Stimulated activated CD8-positive, alpha-beta memory T cell treated with anti-CD3 and anti-CD28 coated beads, Interleukin-4, amount 100 ng/mL, for 24 hours (primary cell): ENCODE data around the gene PRX.
"Not testable (repeated sequence)": the region's sequence is repeated elsewhere in the genome, so short reads cannot be mapped to it uniquely, and the experiment has no call there.

ENCODE experiments used
- DNase-seq: peaks from one replicate; pipeline ENCODE4 v3.0.0-alpha.2; 2020; ENCODE audit warnings: low read depth

PRX gene

DNA sequence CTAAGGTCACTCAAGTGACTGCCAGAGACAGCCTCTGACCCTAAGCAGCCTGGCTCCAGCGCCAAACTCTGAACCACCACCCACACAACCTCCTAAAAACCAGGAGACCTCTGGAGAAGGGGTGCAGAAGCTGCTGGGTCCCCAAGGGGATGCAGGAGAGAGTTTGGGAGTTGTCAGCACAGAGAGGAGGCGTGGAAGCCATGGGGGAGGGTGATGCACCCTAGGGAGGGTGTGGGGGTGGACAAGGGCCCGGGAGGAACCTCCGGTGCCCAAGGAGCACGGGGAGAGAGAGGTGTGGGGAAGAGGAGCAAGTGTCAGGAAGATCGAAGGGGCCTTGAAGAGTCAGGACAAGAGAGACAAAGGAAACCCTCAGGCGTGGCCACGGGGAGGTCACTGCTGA lies 21.1 kb downstream of the PRX start:
- no peak for DNase-seq

DNA sequence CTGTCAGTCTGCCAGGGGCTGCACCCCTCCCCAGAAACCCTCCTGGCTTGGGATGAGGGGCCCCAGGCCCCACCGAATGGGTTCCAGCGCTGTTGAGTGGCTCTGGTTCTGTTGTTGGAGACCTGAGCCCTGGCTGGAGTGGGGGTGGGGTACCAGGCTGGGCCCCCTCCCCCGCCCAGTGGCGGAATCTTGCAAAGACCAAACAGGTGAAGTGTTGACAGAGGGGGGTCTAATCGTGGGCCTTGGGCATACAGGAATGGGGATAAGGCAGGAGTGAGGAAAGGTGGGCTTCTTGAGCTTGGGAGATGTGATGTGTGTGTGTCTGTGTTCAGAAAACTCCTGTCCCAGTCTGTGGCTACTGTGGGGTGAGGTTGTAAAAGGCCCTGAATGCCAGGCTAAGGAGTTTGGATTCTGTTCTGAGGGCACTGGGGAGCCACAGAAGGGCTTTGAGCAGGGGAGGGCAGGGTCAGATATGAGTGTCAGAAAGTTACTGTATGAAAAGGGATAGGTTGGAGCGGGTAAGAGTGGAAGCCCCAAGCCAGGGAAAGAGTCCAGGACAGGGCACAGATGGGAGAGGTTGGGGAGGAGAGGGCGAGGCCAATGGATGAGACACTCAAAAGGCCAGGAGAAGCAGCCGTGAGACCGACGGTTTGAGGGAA lies 23.0 kb downstream of the PRX start, which contains the start of gene HIPK4:
TSS of gene HIPK4 (minus strand) at position 98 of the 659 bp plus-strand sequence. CDS start 279 bp downstream, outside the sequence.
- no peak for DNase-seq

DNA sequence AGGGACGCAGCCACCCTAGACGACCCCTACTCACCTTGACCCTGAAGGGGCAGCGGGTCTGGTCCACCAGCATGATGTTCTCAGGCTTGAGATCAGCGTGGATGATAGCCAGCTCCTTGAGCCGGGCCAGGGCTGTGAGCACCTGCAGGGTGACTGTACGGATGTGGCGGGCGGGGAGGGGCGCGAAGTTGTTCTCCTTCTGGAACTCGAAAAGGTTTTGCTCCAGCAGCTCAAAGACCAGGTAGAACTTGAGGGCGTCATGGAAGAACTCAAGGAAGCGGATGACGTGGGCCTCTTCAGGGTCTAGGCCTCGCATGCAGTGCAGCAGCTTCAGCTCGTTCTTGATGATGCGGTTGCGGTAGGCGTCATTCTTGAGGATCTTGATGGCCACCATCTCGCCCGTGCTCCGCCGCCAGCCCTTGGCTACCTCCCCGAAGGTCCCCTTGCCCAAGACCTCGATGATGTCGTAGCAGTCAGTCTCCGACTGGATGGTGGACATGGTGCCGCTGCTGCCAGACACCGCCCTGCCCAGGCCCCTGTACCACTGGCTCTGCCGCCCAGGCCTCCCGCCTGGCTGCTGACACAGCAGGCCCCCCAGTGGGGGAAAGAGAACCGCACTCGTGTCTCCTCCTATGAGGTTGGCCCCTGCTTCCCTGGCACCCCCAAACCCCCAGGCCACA lies 23.6 kb downstream of the PRX start:
- no peak for DNase-seq

DNA sequence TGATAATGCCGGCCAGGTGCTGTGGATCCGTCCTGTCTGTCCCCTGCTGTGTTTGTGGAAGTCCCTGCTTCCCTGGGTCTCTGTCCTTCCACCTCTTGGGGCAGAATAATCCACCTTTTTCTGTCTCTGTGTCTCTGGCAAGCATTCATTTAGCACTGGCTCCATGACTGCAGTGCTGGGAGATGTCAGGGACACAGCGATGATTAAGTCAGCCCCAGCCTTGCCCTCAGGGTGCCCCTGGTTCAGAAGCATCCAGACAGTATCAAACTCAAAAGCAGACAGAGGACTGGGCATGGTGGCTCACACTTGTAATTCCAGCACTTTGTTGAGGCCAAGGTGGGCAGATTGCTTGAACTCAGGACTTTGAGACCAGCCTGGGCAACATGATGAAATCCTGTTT lies 24.7 kb downstream of the PRX start:
- no peak for DNase-seq

DNA sequence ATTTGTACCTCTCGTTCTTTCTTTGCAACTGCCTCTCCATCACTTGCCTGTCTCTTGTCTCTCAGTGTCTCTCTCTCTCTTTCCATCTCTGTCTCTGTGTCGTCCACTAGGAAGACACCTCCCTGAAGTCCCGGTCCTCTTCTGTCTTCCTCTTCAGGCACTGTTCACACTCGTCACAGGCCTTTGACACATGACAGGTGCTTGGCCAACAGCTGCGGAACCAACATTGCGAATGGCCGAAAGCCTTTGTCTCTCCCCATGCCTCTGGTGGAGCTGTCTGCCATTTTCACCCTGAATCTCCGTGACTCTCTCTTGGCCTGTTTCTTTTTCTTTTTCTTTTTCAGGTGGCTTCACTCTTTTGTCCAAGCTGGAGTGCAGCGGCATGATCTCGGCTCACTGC lies 26.0 kb downstream of the PRX start:
- DNase-seq: no peak

DNA sequence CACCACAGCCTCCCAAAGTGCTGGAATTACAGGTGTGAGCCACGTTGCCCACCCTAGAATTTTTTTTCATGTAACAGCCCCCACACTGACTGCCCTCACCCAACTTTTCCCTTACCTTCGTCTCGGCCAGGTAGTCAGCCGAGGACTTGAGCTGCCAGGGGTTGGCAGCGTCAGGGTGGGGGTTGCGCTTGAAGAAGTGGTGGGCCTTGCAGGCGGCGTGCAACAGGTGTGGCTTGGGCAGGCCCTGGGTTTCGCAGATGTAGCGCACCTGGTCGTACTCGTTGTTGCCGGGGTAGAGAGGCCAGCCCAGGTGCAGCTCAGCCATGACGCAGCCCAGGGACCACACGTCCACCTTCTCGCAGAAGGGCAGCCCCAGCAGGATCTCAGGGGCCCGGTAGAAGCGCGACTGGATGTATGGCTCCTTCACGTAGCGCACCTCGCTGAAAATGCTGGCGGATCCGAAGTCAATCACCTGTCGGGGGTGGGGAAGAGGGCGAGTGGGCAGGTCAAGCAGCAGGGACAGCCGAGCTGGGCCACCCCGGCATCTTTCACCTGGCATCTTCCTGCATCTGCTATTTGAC lies 29.4 kb downstream of the PRX start:
- DNase-seq: no peak

DNA sequence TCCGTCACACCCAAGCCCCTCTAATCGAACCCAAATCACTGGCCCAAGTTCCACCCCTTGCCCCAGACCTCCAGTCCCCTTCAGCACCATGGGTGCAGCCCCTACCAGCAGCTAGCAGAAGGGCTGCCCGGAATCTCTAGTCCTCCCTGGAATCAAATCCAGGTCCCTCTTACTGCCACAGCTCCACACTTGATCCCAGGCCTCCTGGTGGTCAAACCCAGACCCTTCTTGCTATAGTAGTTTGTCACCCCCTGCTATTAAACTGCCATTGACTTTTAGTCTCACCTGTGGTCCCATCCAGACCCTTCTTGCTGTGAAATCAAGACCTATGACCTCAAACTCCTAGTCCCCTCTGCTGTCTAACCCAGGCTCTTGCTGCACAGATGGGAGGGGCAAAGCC lies 31.9 kb downstream of the PRX start:
- DNase-seq: no peak

DNA sequence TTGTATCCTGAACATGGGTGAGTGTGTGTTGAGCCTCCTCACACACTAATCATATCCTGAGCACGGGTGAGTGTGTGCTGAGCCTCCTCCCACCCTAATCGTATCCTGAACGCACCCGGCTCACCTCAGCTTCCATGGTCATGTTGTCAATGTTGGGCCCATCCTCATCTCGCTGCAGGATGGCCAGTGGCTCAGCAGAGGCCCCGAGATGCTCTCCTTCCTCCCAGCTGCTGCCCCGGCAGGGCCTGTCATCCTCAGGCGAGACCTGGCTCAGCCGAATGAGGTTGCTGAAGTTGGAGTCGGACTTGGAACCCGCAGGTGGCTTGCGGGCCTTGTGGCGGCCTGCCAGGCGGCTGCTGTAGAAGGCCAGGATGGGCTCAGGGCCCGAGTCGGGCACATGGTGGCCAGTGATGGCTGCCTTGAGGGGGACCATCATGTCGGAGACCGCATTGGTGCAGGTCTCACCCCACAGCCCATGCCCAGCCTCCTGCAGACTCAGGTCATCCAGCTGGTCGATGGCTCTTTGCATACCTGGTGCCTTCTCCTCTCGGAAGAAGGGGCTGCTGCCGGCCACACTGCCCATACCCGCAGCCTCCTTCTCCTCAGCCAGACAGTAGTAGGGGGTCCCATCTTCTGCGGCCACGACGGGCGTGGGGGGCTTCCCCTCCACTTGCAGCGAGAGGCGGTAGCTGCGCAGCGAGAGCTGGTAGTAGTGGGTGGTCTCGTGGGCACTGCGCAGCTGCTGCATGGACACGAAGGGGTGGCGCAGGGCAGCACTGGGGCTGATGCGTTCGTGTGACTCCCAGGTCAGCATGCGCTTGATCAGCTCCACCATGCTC lies 32.8 kb downstream of the PRX start:
- DNase-seq: no peak

DNA sequence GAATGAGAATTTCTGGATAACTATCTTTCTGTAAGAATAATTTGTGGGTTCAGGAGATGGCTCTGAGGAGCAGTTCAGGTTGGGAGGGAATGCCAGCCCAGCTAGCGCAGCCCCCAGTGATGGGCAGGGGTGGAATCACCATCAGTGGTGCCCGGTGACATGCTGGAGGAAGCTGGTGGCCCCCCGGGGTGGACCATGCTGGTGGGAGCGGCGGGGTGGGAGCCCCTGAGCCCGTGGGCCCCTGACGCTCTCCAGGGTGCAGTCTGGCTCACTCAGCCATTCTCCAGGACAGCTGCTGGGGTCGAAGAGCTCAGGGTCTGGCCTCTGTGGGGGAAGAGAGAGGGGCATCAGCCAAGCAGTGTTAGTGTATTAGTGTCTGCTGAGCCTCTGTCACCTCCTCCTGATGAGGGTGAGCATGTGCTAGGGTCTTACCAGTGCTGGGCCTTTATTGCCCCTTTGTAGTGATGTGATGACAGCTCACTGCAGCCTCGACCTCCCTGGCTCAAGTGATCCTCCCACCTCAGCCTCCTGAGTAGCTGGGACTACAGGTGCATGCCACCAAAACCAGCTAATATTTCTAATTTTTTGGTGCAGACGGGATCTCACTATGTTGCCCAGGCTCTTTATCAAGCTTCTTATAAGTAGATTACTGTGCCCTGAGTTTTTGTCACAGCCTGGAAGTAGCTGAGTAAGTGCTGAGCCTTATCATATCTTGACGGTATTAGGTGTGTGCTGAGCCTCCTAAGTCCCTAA lies 33.6 kb downstream of the PRX start:
- no peak for DNase-seq

DNA sequence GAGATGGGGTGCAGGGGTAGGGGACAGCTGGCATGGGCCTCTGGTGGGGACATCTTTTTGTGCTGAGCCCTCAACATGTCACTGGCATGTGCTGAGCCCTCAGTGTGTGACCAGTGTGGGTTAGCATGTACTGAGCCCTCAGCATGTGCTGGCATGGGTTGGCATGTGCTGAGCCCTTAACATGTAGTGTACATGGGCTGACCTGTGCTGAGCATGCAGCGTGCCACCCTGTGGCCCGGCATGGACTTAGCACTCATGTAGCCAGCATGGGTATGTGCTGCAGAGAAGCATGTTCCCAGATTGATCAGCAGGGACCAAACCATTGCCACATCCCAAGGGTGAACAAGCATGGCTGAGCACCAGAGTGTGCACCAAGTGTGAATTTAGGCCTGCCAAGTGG lies 34.7 kb downstream of the PRX start:
- no peak for DNase-seq

DNA sequence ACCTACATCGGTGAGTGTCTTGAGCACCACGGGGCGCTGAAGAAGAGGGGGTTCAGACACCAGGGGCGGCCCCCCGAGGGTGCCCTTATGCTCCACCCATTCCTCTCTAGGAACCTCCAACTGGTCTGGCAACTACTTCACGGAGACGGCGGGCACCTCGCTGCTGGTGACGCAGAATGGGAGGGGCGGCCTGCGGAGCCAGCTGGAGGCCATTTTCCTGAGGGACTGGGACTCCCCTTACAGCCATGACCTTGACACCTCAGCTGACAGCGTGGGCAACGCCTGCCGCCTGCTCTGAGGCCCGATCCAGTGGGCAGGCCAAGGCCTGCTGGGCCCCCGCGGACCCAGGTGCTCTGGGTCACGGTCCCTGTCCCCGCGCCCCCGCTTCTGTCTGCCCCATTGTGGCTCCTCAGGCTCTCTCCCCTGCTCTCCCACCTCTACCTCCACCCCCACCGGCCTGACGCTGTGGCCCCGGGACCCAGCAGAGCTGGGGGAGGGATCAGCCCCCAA lies 35.2 kb downstream of the PRX start:
- DNase-seq: no peak

DNA sequence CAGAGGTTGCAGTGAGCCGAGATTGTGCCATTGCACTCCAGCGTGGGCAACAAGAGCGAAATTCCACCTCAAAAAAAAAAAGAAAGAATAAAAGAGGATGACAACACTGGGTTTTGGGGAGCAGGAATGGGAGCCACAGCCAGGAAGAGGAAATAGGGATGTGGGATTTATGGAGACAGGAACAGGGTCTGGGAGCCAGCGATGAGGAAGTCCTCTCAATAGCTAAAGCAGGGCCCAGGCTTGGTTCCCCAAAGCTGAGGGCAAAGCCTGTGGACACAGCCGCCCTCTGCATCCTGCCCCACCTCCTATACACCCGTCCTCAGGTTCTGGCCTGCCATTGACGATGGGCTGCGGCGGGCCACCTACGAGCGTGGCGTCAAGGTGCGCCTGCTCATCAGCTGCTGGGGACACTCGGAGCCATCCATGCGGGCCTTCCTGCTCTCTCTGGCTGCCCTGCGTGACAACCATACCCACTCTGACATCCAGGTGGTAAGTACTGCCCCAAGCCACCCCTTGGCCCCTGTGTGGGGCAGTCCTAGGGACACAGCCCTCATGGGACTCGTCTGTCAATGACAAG lies 36.8 kb downstream of the PRX start:
- no peak for DNase-seq

DNA sequence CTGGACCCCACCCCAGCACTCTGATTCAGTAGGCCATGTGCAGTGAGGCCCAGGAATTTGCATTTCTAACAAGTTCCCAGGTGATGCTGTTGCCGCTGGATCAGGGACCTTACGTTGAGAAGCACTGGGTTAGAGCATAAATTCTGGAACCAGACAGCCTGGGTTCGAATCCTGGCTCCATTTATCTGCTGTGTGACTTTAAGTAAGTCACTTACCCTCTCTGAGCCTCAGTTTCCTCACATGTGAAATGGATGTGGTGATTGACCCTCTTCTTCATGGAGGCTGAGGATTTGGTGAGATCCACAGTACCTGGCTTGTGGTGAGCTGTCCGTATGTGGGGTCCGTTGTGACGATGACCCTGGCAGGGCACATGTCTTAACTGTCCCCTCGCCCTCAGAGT lies 39.1 kb downstream of the PRX start:
- DNase-seq: no peak

DNA sequence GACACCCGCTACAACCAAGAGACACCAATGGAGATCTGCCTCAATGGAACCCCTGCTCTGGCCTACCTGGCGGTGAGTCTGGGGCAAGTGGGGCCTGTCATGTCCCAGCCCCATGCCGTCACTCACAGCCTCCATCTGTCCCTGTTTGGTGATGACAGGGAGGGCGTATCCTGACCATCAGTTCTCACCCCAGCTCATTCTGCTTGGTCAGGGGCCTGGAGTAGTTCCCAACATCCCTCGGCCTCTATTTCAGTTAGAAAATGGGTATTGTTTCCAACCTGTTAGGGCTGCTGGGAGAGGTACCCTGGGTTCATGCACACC lies 41.4 kb downstream of the PRX start:
- DNase-seq: no peak

DNA sequence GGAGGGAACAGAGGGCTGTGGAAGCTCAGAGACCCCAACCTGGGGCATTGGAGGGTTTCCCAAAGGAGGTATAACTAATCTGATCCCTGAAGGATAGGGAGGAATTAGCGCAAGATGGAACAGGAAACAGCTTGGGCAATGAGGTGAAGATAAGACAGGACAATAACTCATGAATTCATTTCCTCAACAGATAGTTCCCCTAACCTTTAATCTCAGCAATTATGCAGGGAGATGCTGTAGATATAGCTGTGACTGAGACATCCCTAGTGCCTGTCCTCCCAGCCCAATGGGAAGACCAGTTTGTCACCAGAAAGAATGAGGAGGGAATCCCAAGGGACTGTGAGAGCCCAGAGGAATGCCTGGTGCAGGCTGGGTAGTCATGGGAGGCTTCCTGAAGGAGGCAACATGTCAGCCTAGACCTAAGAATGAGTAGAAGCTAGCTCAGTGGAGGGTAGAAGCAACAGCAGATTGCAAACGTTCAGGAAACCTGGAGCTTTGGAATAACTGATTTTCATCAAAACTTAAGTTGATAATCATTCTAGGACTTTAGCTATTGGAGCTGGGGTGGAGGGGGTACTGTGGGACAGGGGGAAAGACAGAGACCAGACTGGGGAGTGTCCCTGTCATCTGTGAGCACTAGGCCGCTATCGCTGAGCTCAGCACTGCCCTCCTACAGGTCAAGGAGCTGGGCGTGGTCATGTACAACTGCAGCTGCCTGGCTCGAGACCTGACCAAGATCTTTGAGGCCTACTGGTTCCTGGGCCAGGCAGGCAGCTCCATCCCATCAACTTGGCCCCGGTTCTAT lies 42.0 kb downstream of the PRX start:
- DNase-seq: no peak

DNA sequence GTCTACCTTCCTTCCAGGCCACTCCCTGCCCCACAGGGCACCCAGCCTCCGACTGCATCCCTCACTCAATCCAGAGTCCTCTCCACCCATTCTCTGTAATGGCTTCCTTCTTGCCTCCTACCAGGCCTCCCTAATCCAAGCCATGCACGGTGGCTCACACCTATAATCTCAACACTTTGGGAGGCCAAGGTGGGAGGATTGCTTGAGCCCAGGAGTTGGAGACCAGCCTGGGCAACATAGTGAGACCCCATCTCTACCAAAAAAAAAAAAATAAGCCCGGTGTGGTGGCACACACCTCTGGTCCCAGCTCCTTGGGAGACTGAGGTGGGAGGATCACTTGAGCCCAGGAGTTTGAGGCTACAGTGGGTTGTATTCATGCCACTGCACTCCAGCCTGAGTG lies 42.9 kb downstream of the PRX start:
- DNase-seq: not testable (repeated sequence)

DNA sequence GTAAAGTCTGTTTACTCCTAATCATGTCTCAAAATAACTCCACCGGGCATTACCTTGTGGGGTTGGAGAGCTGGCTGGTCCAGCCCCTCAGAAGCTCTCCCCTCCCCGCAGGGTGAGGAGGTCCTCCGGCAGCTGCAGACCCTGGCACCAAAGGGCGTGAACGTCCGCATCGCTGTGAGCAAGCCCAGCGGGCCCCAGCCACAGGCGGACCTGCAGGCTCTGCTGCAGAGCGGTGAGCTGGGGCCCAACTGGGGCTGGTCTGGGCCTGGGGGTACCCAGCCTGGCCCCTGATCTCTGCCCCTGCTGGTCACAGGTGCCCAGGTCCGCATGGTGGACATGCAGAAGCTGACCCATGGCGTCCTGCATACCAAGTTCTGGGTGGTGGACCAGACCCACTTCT lies 43.4 kb downstream of the PRX start:
- DNase-seq: no peak

DNA sequence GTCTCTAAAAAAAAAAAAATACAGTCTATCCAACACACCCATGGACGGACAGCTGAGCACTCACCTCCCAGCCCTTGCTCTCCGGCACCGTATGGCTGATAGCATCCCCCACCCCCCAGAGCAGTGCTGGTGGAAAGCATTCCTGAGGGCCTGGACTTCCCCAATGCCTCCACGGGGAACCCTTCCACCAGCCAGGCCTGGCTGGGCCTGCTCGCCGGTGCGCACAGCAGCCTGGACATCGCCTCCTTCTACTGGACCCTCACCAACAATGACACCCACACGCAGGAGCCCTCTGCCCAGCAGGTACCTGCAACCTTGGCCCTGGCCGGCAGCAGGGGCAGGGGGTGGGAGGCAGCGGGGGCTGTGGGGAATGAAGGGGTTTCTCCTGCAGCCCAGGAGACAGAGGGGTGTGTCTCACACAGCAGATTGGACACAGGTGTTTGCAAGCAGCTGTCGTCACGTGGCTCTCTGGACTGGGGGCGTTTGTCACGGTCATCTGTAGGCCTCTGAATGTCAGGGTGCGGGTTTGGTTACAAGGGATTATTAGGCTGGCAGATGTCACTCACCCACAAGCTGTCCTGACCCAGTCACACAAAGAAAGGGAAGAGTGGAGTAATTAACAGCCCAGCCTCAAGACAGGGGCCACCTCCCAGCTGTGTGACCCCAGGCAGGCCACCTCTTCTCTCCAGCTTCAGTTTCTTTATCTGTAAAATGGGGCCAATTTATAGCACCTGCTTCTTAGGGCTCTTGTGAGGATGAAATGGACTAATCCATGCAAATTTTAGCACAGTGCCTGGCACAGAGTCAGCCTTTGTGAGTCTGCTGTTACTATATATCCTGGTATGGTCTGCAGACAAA lies 45.4 kb downstream of the PRX start:
- DNase-seq: no peak

DNA sequence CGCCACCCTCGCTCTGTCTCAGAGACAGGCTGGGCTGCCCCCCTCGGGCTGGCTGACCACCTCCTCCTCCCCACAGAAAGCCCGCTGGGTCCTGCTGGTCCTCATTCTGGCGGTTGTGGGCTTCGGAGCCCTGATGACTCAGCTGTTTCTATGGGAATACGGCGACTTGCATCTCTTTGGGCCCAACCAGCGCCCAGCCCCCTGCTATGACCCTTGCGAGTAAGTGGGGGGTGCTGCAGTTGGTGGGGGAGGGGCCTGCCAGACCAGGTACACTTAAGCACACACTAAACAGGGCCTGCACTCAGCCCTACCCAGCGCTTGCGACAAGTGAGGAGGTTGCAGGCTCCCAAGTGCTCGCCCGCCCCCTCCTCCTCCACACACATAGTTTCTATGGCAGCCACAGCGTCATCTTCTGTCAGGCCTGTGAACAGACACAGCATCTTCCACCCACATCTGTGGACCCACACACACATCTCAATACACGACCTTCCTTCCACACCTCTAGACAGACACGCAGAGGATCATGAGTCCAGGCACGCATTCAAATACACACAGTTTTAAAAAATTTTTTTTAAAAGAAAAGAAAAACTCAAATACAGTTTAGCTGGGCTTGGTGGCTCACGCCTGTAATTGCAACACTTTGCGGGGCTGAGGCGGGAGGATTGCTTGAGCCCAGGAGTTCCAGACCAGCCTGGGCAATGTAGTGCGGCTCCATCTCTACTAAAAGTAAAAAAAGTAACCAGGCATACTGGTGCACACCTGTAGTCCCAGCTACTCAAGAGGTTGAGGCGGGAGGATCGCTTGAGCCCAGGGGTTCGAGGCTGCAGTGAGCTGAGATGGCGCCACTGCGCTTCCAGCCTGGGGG lies 46.2 kb downstream of the PRX start:
- no peak for DNase-seq
